Activated naive CD4-positive, alpha-beta T cell treated with anti-CD3 and anti-CD28 coated beads, Interleukin-2, amount 50 U/mL, for 72 hours (primary cell): ENCODE results near the gene SMIM41. TPM values are rescaled to one million over a fixed set of nuclear protein-coding genes. Genes with fewer than 3 reads are reported as not detected.

Experiments
- ATAC-seq, 2 donors: fragments of 150-1000 bp; cut with Tn5 transposase; 2 replicates each; pipeline ENCODE4 v1.10.0; 2021; ENCODE audit warnings: mild to moderate bottlenecking in 2 of 2, moderate library complexity in 2 of 2
- DNase-seq, 2 donors: peaks; one replicate each; pipeline ENCODE4 v3.0.0; 2021 to 2022; ENCODE audit warnings: low spot score in 2 of 2
- H3K27ac Mint-ChIP-seq, 2 donors: one replicate each; pipeline ENCODE4 v1.8.0; 2022; ENCODE audit warnings: mild to moderate bottlenecking in 2 of 2, mixed read lengths in 2 of 2
- H3K36me3 Mint-ChIP-seq, 2 donors: one replicate each; pipeline ENCODE4 v1.8.0; 2022; ENCODE audit warnings: mixed read lengths in 2 of 2
- H3K9me3 Mint-ChIP-seq, 2 donors: one replicate each; pipeline ENCODE4 v1.8.0; 2022; ENCODE audit warnings: mixed read lengths in 2 of 2
- total RNA-seq, 2 donors: library from RNA; stranded (reverse); gene quantifications; one replicate each; pipeline ENCODE4 v1.2.3, GENCODE V29; 2022

The SMIM41 gene
- total RNA-seq, 2 donors from 2014 or later, result not detected

- H3K9me3 Mint-ChIP-seq, result no peaks in the 10 kb centered on the region
- peaks cover 0 to 6% of the 10 kb centered on the region in 2 donors for H3K36me3 Mint-ChIP-seq
- no peak overlapping the region for H3K27ac Mint-ChIP-seq
Observed at GRCh38 chr12:52058631-52059361, 20.7 kb upstream of the SMIM41 start.

DNA sequence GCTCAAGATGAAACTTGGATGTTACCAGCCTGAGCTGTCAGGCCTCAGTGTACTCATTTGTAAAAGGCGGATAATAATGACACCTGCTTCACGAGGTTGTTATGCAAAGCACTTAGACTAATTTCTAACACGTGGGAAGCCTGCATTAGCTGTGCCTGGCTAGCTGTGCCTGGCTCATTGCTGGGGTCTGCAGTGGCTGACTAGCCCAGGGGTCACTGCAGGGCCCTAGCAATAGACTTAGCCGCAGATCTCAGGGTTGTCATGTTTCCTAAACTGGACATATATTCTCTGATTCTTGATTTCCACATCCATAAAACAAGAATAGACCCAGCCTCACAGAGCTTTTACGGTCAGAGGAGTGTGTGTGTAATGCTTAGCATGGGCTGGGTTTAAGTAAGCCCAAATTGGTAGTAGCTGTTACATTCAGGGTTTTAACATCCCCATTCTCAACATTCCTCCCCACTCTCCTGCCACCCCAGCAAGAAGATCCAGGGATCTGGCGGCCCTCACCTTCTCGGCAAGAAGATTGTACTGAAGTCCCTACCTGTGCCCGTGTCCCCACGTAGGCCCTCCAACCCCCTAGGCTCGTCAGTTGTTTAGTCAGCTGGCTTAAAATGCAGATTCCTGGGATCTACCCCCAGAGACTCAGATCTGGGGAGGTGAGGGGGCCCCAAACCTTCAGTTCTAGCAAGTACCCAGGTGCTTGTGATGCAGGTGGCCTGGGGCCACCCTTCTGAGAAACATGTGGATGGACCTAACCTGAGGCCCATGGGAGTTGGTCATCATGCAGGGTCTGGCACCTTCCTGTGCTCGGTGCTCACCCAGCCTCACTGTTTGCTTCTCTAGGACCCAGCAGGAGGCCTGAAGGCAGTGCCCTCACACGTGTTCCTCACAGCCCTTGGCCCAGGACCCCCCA is 19.7 kb upstream of the SMIM41 start:
- ATAC-seq, result peak in 1 of 2 donors; percentile 7
- Mint-ChIP-seq H3K36me3 (peaks cover 0 to 6% of the 10 kb centered on the region in 2 donors), H3K27ac (peak overlapping the region in 1 of 2 donors; percentile 53), H3K9me3 (no peaks in the 10 kb centered on the region)
- DNase-seq, result no peak

More at GRCh38 chr12:52058631-52059361, 20.7 kb upstream of the SMIM41 start:
- ATAC-seq, result no peak
- DNase-seq, result no peak

- peaks cover 0 to 6% of the 10 kb centered on the region in 2 donors for H3K36me3 Mint-ChIP-seq
- H3K27ac Mint-ChIP-seq, result no peak overlapping the region
- no peaks in the 10 kb centered on the region for H3K9me3 Mint-ChIP-seq
- ATAC-seq (no peak), DNase-seq (no peak)
Observed at GRCh38 chr12:52060498-52061177, 18.9 kb upstream of the SMIM41 start.

- no peaks in the 10 kb centered on the region for H3K9me3 Mint-ChIP-seq
- H3K27ac Mint-ChIP-seq, result no peak overlapping the region
- H3K36me3 Mint-ChIP-seq, result peaks cover 0 to 6% of the 10 kb centered on the region in 2 donors
- ATAC-seq (no peak), DNase-seq (no peak)
Observed at GRCh38 chr12:52061470-52062166, 17.9 kb upstream of the SMIM41 start.

DNA sequence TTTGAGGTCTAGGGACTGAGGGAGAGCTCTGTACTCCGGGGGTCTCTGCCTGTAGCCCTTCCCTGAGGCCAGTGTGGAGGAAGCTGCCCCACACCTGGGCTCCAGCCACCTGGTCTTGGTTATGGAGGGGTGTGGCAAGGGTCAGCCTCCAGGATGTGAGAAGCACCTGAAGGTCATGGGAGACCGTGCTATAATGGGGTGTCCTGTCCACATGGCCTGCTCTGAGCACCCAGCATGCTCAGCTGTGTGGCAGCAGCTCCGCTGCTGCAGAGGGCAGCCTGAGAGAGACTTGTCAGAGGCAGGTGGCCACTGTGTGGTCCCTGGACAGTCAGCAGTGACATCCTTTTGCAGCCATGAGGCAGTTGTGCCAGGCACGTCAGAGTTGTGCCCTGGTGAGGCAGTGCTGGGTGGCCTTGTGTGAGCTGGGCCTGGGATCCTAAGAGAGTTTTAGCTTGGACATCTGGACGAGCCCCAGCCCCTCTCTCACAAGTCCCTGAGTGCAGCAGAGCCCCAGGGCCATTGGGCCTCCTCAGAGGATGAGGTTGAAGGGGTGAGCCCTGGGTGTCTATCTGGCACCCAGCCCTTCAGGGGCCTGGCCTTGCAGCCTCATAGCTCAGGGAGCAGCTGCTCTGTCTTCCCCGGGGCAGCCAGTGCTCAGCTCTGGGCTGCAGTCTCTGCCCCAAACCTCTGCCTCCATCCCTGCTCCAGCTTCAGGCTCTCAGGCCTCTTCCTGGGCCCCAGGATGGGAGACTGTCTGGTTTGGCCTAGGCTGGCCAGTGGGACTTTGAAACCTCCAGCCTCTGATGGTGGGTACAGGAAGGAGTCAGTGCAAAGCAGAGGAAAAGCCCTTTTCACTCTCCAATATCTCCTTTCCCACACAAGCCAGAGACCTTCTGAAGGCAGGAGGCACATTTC is 17.1 kb upstream of the SMIM41 start:
- H3K36me3 Mint-ChIP-seq, result peaks cover 0 to 1% of the 10 kb centered on the region in 2 donors
- no peak for ATAC-seq

GRCh38 chr12:52063082-52063924 is 16.2 kb upstream of the SMIM41 start:
- peak overlapping the region in 1 of 2 donors; percentile 51 for H3K27ac Mint-ChIP-seq
- DNase-seq (no peak), ATAC-seq (no peak)
- H3K36me3 Mint-ChIP-seq, result no peaks in the 10 kb centered on the region
- H3K9me3 Mint-ChIP-seq, result no peaks in the 10 kb centered on the region

More for the DNA sequence above, 17.1 kb upstream of the SMIM41 start:
- Mint-ChIP-seq H3K9me3 (no peaks in the 10 kb centered on the region), H3K27ac (no peak overlapping the region)
- no peak for DNase-seq

DNA sequence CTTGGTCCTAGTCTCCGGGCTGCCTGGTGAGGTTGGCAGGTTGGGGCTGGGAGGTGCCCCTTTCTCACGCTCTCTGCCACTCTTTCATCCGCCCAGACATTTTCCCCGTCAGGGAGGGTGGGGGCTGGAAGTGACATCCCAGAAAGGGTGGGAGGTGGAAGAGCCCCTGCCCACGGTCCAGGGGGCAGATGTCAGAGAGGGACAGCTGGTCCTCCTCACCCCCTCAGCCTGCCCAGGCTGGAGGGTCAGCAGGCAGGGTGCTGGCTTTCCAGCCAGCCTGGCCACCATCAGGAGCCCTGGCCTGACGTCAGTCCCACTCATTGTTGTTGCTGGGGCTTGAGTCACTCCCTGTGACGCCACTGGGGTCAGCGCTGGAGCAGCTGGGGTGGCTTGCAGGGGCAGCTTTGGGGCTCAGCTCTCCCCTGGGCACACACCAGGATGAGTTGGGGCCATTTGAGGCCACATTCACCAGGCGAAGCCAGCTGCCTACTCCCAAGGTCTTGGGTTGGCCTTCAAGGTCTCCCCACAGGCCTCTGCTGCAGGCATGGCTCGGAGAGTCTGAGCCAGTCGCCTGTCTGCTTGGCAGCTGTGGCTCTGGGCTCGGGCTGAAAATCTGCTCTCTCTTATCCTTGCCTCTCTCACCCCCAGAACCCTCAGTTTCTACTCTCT is 15.4 kb upstream of the SMIM41 start:
- H3K36me3 Mint-ChIP-seq, result no peaks in the 10 kb centered on the region
- ATAC-seq (no peak), DNase-seq (no peak)
- H3K27ac Mint-ChIP-seq, result peak overlapping the region in 1 of 2 donors; percentile 51
- no peaks in the 10 kb centered on the region for H3K9me3 Mint-ChIP-seq

DNA sequence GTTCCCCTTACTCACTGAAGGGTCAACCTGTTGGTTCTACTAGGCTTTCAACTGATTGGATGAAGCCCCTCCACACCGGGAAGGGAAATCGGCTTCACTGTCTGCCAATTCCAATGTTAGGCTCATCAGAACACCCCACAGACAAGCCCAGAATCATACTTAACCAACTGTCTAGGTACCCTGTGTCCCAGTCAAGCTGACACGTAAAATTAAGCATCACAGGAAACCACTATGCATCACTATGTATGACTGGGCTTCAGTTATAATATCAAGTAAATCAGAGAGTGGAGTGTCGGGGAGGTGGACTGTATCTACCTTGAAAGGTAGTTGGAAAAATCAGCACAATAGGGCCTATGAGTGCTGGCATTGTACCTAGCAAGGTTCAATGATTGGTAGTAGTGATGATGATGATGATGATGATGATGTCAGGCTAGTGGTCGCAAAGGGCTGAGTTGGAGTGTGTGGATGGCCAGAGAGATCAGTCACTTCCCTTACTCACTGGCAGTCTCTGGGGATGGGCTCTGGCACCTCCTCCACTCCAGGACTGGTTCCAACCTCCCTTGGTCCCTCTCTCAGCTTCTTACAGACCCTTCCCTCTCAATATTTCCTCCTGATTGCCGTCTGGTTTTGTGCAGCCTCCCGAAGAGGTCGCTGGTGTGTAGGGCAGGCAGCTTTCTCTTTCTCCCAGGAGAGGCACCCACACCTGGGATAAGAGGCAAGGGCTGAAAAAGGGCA is 13.0 kb upstream of the SMIM41 start:
- ATAC-seq, result peak in 1 of 2 donors; percentile 15
- Mint-ChIP-seq H3K27ac (peak overlapping the region in 1 of 2 donors; percentile 39), H3K36me3 (peaks cover 7 to 19% of the 10 kb centered on the region in 2 donors), H3K9me3 (no peaks in the 10 kb centered on the region)
- no peak for DNase-seq

DNA sequence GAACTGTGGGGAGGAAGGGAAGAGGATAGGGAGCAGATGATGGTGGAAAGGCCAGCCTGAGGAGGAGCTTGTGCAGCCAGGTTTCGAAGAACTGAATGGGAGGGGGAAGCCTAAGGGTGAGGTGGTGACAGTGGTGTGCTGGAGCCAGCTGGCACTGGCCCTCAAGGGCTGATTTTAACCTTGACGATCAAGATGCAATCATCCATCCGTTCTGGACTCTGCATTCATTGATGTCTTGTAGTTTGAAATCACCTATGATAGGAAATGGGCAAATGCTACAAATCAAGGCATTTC is 12.5 kb upstream of the SMIM41 start:
- no peak for DNase-seq
- Mint-ChIP-seq H3K9me3 (no peaks in the 10 kb centered on the region), H3K36me3 (peaks cover 9 to 22% of the 10 kb centered on the region in 2 donors), H3K27ac (peak overlapping the region in 1 of 2 donors; percentile 39)
- no peak for ATAC-seq

- ATAC-seq, result peak; percentile 94 to 95
- DNase-seq, result peak; percentile 83 to 92
- H3K9me3 Mint-ChIP-seq, result no peaks in the 10 kb centered on the region
- H3K27ac Mint-ChIP-seq, result peak within 1 kb of the TSS; percentile 97 to 99
- H3K36me3 Mint-ChIP-seq, result peaks cover 27 to 32% of the 10 kb centered on the region in 2 donors
Observed at GRCh38 chr12:52069327-52070184, 9.9 kb upstream of the SMIM41 start, which contains the start of gene ATG101. TSS of gene ATG101 (plus strand) at chr12:52069978. CDS start at chr12:52073651, 3,673 bp downstream.

GRCh38 chr12:52070185-52070925 is 9.1 kb upstream of the SMIM41 start:
- H3K36me3 Mint-ChIP-seq, result peaks cover 27 to 32% of the 10 kb centered on the region in 2 donors
- H3K9me3 Mint-ChIP-seq, result no peaks in the 10 kb centered on the region
- ATAC-seq (peak; percentile 1 to 35), DNase-seq (peak in 1 of 2 donors; percentile 50)
- H3K27ac Mint-ChIP-seq, result peak overlapping the region; percentile 97 to 99
